GM20431 (cell line): ENCODE data around the gene ANXA5.

ENCODE experiments used
- in situ Hi-C: fragments of 300-500 bp; cut with MseI, MboI; formaldehyde crosslinking; loops from one replicate; pipeline ENCODE4 v1.15.0; 2020; ENCODE audit warnings: low sequenced_read_pairs; ENCODE audit not compliant: unreplicated experiment

ANXA5 gene

DNA sequence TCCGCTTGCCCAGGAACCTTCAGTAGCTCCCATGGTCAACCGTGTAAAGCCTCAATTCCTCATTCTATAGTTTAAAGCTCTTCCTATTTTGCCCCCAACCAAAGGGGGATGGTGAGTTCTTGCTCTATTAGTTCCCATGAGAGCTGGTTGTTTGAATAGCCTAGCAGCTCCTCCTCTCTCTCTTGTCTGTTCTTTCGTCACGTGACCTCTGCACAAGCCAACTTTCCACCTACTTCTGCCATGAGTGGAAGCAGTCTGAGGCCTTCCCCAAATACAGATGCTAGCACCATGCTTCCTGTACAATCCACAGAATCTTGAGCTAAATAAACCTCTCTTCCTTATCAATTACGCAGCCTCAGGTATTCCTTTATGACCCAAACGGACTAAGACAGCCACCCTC lies 42.8 kb downstream of the ANXA5 start:
- in situ Hi-C loops, result loop anchor here (25.0 kb wide), 1 partner anchor 192 kb away; no protein-coding TSS in a partner anchor

DNA sequence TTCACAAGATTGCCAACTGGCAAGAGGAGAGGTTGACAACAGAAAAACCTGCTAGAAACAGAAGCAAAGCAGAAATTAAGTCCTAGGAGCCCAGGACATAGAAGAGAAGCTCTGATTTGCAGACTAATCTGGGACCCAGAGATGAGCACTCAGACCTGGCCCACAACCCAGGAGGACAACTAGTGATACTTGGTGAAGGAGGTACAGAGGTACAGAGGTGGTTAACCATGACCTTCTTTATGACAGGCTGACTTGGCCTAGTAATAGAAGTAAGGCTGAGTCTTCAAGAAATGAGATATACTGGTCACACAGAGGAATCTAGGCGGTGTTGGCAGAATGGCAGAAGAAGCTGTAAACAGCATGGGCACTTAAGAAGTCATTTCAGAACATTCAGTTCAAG lies 43.6 kb downstream of the ANXA5 start:
- in situ Hi-C loops, result loop anchor here (25.0 kb wide), 1 partner anchor 191 kb away; no protein-coding TSS in a partner anchor

DNA sequence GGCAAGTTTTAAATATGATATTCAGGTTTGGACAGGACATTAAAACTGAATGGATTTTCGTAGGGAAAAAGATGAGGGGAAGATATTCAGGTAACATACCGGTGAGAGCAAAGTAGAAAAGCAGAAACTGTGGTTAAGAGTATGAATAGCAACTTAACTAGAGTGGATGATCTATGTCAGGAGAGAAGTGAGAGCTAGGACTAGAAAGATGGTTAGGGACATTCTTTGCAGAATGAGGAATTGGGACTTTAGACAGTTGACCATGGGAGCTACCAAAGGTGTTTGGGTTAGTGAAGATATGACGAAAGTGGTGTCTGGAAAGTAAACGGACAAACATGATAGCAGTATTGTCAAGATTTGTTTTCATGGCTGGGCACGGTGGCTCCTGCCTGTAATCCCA lies 45.2 kb downstream of the ANXA5 start:
- in situ Hi-C loops, result loop anchor here (25.0 kb wide), 1 partner anchor 189 kb away; no protein-coding TSS in a partner anchor

DNA sequence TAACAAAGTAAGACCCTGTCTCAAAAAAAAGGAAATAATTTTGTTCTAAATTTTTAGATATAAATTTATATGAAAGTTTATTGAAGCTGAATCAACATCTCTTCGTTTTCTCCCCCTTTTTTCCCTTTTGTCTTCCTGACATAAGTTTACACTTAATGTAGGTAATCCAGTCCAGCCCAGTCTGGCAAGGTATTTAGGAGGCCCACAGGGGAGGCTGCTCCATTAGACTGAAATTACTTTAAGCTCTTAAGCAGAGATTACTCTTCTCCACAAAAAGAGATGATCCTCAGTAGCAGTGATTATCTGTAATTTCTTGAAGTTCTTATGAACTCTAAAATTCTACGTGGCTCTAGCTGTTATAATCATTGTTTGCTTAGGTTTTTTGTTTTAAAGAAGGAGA lies 46.0 kb downstream of the ANXA5 start:
- in situ Hi-C loops, result loop anchor here (25.0 kb wide), 1 partner anchor 188 kb away; no protein-coding TSS in a partner anchor

DNA sequence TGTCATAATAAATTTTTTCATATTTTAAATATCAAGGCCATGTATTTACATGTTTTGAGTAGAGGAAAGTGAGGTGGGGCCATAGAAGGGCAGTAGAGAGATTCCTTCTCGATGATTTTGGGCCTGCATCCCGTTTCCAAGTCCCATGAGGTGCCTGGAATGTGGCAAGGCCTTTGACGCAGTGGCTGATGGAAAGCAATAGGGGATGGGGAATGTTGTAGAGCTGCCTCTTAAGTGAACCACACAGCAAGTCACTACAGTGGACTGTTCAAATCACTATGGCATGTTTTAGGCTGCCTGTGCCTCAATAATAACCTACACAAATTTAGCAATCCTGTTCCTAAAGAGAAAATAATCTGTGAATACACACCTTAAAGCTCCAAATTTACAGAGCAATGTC lies 48.3 kb downstream of the ANXA5 start:
- in situ Hi-C loops, result no loop called here

DNA sequence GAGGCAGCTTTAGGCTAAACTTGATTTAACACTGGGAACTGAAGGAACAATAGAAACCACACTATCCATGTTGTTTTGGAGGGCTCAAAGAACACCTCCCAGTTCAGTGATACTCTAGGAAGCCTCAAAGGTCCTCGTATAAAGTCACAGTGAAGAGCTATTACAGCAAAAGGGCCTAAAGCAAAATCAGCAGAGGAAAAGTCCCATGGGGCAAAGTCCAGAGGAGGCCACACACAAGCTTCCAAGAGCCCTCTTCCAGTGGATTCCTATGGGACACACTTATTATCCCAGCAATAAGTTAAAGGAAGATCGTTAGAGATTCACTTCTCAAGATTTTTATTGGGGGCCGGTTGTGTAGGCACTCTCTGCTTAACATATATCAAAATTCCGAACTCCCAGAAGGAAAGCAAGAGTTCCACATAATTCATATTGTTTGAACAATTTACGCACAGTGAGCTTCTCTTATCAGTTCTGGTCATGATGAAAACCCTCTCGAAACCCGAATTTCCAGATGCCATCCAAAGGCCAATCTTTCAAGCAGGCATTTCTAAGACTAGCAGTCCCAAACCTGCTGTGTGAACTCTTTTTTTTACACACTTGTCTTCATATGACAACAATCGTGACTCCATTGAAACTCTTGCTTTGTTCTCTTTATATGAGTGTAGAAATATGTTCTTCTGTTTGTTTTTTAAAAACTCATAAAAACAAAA lies 53.7 kb downstream of the ANXA5 start:
- in situ Hi-C loops, result no loop called here

DNA sequence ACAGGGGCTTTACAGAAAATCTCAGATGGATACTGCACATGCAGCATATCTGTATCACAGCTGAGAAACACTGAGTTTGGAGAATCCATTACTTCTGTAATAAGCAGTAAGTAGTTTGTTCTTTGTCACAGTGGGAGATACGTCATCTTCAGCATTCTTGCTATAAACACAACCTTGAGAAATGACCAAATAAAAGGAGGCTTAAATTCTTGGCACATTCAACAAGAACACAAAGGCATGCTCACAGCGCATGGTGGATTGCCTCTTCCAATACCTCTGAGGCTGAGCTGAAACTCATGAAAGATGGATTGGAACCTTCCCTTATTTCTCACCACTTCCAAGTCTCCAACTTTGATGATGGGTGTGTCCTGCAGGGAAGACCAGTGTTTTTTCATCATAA lies 54.5 kb downstream of the ANXA5 start:
- in situ Hi-C loops, result no loop called here

DNA sequence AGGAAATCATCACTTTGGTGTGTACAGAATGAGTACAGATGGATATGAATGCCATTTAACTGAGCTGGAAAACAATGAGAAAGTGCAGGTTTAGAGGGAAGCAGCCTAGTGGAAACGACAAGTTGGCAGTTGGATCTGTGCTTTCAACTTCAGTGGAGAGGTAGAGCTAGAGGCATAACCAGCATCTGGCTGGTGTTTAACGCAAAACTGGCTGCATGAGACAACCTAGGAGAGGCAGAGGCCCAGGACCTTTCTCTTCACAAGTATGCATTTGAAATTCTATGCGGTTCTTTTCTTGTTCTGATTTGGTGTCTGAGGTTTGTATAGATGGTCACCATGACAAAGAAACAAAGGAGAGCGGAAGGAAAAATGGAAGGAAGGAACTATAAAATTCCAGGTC lies 63.1 kb downstream of the ANXA5 start:
- in situ Hi-C loops, result no loop called here

DNA sequence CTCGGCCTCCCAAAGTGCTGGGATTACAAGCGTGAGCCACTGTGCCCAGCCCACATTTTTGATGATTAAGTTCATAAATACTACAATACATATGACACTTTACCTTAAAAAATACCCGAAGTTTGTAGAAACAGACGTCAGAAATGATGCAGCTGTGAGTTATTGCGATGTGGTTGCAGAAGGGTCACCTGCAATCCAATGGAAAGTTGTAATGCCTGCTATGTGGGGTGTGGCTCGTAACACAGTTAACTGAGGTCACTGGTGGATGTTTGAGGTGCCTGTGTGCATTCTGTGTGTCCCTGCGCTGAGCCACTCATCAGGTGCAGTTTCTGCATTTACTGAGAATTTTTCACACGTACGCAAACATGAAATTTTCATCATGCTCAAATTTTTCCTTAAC lies 64.1 kb downstream of the ANXA5 start:
- in situ Hi-C loops, result no loop called here
